Non-pigmented ciliary epithelial cell (primary cell): ENCODE measurements around the gene NAP1L5.

ENCODE experiments used
- DNase-seq: peaks from one replicate; pipeline ENCODE4 v3.0.0-alpha.2; 2010; ENCODE audit warnings: low read depth

The NAP1L5 gene

GRCh38 chr4:88697588-88698329 lies at the start of gene NAP1L5:
NAP1L5 (minus strand) TSS chr4:88697829; CDS start chr4:88697754, 75 bp downstream.
- no peak for DNase-seq

- no peak for DNase-seq
Measured at GRCh38 chr4:88747351-88747750, 49.7 kb upstream of the NAP1L5 start.

- no peak for DNase-seq
Measured at GRCh38 chr4:88746206-88746605, 48.6 kb upstream of the NAP1L5 start.

GRCh38 chr4:88745581-88746163 lies 48.0 kb upstream of the NAP1L5 start:
- no peak for DNase-seq

GRCh38 chr4:88745175-88745574 lies 47.5 kb upstream of the NAP1L5 start:
- DNase-seq = no peak

- DNase-seq = no peak
Measured at GRCh38 chr4:88744609-88745008, 47.0 kb upstream of the NAP1L5 start.

- DNase-seq = peak; percentile 80
Measured at GRCh38 chr4:88743696-88744095, 46.1 kb upstream of the NAP1L5 start.

GRCh38 chr4:88742561-88742960 lies 44.9 kb upstream of the NAP1L5 start:
- DNase-seq = no peak

GRCh38 chr4:88738180-88738579 lies 40.6 kb upstream of the NAP1L5 start:
- no peak for DNase-seq

- no peak for DNase-seq
Measured at GRCh38 chr4:88737307-88737941, 39.8 kb upstream of the NAP1L5 start.

GRCh38 chr4:88736264-88736663 lies 38.6 kb upstream of the NAP1L5 start:
- no peak for DNase-seq

- no peak for DNase-seq
Measured at GRCh38 chr4:88735564-88735963, 37.9 kb upstream of the NAP1L5 start.

- DNase-seq = no peak
Measured at GRCh38 chr4:88734403-88734949, 36.8 kb upstream of the NAP1L5 start.

GRCh38 chr4:88732714-88733368 lies 35.2 kb upstream of the NAP1L5 start:
- no peak for DNase-seq

- DNase-seq = no peak
Measured at GRCh38 chr4:88731381-88731780, 33.8 kb upstream of the NAP1L5 start.

GRCh38 chr4:88730811-88731210 lies 33.2 kb upstream of the NAP1L5 start:
- DNase-seq = no peak

- DNase-seq = no peak
Measured at GRCh38 chr4:88729146-88729760, 31.6 kb upstream of the NAP1L5 start.

- no peak for DNase-seq
Measured at GRCh38 chr4:88728146-88728545, 30.5 kb upstream of the NAP1L5 start.

- no peak for DNase-seq
Measured at GRCh38 chr4:88725986-88726385, 28.4 kb upstream of the NAP1L5 start.

- DNase-seq = no peak
Measured at GRCh38 chr4:88725143-88725542, 27.5 kb upstream of the NAP1L5 start.

GRCh38 chr4:88724406-88724805 lies 26.8 kb upstream of the NAP1L5 start:
- DNase-seq = no peak

- DNase-seq = no peak
Measured at GRCh38 chr4:88722828-88723227, 25.2 kb upstream of the NAP1L5 start.
